SIG-M5 (cell line): ENCODE measurements around the gene FAM120AOS.

Experiments used
- DNase-seq: peaks from one replicate; lab custom pipeline; 2025; lab: John Stamatoyannopoulos, UW

Gene FAM120AOS

DNA sequence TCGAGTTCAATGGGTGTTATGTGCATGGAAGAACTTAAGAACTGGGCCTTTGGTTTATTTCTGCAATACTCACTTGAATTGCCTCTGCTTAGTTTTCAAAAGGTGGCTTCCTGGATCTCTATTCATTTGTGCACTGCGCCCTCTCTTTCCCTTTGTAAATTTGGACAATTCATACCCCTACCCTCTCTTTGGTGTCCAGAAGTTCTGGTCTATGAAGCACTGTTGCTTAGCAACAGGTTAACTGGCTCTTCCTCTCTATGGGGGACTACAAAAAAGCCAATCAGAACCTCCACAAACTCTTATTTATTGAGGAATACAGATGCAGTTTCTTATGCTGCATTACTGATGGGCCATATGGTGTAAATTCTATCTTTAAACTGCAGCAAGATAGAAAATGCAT is 15.4 kb downstream of the FAM120AOS start:
- no peak for DNase-seq

DNA sequence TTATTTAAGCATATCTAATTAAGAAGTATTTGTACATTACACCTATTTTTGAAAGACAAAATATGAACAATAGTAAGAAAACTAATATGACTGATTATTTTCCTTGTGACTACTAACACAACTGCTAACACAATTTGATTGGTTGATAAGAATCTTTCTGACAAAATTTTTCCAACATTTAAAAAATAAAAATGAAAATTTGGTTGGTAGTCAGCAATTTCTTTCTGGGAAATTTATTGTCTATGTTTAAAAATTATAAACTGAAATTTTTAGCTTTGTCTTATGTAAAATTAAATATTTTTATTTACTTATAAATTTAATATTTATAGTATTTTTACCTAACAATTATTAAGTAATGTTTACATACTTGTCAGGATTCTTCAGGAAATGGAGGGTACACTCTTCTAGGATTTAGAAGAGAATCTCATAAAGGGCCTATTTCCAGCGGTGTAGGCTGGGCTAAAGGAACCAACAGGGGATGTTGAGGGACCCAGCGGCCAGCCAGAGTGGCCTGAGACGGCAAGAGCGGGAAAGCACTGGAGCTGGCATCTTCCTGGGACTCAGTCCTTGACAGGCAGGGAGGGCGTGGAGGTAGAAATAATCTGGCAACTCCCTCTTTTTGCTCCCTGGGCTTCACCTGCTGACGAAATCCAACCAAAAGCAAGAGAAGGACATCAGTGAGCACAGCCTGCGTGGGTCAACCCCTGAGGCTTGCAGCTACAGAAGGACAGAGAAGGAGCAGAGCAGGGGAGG is 16.6 kb downstream of the FAM120AOS start:
- no peak for DNase-seq

DNA sequence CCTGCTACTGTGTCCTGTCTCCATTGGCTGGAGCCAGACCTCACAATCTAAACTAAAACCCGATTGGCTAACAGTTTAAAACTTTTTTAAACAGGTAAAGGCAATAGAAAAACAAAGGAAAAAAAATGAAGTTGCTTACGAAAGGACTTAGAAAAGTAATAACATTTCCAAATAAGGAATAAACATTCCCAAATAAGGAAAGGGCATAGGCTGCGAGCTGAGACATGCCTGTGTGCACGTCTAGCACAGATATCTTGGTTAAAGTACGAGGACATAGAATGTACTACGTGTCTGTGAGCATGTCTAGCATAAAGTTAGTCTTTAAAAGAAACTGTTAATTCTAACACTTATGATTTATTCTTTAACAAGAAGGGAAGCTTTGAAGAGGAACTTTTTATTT is 17.2 kb downstream of the FAM120AOS start:
- DNase-seq = no peak

DNA sequence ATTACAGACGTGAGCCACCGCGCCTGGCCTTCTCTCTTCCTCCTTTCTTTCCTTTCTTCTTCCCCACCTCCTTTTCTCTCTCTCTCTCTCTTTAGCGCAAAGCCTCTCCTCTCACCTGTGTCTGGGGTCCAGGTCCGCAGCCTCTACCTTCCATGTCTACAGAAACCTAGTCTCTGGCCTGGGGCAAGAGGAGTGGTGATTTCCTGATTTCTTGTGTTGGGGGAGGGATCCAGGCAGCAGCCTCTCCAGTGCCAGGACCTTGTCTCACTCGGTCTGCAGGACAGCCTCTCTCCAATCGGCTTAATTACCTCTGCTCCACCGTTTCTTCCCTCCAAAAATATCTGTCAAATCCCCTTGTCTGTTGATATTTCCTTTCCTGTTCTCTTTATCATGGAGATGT is 18.0 kb downstream of the FAM120AOS start:
- DNase-seq = no peak

DNA sequence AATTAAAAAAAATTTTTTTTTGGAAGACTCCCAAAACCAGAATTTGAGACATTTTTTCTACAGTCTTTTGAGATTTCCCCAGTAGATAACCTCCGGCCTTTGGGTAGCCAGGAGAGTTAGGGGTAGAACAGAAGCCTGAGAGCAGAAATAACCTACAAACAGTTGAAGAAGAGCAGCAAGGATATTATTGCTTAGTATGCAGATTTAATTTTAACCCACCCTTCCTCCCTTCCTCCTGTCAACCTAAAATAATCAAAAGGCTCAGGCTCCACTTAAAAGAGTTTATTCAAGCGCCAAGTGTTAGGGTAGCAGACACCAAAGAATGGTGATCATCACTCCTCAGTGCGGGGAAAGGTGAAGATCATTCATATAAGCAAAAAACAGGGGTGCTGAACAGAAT is 19.3 kb downstream of the FAM120AOS start:
- no peak for DNase-seq

DNA sequence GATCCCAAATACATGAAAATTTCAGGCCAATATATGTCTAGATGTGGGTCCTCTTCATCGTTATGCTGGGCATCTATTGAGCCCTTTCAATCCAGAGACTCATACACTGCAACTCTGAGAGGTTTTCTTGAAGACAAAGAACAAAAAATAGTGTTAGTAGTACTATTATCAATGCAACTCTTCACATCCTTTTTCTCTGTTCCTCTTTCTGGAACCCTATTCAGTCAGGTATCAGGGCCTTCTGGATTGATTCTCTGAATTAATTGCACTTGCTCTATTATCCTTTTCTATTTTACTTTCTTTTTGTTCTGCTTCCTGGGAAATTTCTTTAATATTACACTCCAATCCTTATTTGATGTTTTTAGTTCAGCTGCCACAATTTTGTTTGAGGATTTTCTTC is 20.4 kb downstream of the FAM120AOS start:
- no peak for DNase-seq

DNA sequence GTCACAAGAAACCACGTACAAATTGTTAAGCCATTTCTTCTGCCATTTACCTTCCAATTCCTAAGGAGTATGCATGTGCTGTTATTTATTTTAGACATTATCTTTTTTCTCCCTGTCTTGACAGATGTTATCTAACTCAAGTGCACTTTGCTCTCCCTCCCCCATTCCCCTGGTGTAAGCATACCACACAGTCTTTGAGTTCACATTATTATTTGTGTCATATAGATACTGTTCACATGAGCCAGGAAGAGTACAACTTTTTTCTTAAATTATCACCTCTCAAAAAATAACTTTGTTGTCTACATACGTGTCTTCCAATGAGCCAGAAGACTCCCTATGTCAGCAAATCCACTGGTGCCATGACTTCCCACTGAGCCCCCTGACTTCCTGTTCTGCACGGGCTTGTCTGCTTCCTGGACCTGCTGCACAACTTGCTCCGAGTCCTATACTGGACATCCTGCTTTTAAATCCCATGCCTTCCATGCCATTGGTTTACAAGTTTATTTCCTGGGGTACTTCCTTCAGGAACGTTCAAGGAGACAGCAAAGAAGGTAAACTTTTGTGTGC is 21.8 kb downstream of the FAM120AOS start:
- no peak for DNase-seq

DNA sequence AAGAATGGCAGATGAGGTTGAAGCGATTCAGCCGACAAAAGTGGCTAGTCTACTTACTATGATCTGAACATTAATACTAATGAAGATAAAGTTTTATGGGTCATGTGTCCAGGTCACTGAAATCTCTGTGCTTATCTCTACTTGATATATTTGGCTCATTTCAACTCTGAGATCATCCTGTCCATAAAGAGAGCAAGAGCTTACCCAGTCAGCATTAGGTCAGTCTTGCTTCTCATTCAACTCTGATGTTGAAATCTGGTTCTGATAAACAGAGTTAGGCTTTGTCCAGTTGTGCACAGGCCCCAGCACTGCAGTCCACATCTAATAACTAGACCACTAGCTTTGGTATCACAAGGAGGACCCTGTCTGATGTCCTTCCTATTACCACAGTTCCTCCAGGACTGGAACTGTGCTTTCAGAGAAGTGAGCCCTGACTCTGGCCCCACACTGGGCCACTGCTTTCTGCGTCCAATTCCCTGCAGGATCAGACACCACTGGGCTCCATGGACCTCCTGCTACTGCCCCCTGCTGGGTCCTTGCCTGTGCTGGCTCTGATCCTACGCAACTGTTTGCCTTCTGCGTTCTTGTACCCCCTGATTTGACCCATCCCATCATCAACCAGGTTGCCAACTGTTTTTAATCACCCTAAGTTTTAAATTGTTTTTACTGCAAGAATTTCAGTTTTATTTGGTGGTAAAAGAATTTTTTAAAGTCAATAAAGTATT is 25.6 kb downstream of the FAM120AOS start:
- no peak for DNase-seq

DNA sequence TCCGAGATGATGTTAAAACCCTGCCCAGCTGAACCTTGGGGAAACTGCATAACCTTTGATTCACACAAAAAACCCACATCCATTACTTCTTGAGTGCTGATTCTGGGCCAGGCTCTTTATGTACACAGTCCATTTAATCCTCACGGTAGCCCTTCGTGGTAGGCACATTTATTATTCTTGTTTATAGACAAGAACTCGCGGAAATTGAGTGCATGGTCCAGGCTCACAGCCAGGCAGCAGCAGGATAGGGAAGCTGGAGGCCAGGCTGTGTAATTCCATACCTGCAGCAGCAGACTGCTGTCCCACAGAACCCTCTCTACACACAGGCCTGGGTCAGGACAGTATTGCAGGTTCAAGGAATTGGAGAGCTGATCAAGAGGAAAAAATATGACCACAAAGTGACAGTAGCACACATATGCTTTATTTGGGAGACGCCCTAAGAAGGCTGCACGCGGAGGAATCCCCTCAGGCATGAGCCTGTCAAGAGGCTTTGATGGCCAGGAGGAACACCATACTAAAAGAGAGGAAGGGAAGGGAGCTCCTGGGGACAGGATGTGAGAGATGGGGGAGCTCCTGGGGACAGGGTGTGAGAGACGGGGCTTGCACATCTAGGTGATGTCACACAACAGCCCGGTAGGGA is 30.3 kb downstream of the FAM120AOS start:
- DNase-seq = no peak

DNA sequence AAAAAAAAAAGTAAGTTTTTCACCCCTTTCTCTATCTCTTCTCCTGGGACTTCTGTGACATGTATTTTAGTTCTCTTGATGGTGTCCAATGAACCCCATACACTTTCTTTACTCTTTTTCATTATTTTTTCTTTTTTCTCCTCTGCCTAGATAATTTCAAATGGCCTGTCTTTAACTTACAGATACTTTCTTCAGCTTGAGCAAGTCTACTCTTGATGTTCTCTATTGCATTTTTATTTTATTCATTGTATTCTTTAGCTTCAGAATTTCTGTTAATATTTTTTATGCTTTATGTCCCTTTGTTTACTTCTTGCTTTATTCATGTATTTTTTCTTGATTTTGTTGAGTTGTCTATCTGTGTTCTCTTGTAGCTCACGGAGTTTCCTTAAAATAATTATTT is 34.4 kb downstream of the FAM120AOS start:
- no peak for DNase-seq

DNA sequence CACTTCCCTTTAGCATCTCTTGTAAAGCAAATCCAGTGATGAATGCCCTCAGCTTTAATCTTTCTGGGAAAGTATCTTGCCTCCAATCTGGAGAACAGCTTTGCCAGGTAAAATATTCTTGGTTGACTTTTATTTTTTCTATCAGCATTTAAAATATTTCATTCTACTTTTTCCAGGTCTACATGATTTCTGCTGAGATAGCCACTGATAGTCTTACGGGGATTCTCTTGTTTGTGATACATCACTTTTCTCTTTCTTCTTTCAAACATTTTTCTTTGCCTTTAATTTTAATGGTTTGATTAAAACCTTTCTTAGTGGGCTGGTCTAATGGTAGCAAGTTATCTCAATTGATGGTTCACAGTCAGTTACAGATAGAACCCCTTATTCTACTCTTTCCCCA is 35.8 kb downstream of the FAM120AOS start:
- DNase-seq = no peak

DNA sequence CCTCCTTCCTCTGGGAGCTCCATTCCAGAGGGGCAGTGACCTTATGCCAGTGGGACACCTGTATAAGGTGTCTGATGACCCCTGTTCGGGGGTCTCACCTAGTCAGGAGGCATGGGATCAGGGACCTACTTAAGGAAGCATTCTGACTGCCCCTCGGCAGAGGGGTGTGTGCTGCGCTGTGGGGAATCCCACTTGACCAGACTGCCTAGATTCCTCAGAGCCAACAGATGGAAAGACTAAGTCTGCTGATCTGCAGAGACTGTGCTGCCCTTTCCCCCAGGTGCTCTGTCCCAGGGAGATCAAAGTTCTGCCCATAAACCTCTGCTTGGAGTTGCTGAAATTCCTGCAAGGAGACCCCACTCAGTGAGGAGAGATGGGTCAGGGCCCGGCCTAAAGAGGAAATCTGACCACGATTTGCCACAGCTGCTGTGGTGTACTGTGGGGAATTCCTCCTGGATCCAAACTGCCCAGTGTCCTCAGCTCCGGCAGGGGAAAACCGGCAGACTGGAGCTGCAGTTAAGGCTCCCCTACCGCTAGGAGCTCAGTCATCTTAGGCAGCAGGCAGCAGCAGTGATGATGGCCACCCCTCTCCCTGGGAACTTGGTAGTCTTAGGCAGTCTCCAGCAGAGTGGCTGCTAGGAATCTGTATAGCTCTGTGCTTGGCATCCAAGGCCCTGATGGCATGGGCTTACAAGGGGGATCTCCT is 36.7 kb downstream of the FAM120AOS start:
- no peak for DNase-seq

DNA sequence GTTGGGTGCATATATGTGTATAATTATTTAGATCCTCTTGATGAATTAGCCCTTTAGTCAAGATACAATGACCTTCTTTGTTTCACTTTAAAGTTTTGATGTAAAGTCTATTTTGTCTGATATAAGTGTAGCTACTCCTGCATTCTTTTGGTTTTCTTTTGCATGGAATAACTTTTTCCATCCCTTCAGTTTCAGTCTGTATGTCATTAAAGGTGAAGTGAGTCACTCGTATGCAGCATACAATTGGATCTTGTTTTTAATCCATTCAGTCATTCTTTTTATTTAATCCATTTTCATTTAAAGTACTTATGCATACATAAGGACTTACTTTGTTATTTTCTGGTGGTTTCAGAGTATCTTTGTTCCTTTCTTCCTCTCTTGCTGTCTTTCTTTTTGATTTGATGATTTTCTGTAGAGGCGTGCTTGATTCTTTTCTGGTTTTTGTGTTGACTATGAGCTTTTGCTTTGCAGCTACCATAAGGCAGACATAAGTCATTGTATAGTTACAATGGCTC is 38.1 kb downstream of the FAM120AOS start:
- no peak for DNase-seq

DNA sequence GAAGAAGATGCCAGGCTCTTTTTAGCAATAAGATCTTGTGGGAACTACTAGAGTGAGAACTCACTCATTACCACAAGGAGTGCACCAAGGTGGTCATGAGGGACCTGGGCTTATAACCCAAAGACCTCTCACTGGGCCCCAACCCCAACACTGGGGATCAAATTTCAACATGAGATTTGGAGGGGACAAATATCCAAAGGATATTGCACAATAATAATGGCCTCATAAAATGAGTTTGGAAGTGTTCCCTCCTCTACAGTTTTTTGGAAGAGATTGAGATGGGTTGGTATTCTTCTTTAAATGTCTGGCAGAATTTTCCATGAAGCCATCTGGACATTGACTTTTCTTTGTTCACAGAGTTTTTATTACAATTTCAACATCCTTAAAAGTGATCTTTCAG is 39.9 kb downstream of the FAM120AOS start:
- no peak for DNase-seq

DNA sequence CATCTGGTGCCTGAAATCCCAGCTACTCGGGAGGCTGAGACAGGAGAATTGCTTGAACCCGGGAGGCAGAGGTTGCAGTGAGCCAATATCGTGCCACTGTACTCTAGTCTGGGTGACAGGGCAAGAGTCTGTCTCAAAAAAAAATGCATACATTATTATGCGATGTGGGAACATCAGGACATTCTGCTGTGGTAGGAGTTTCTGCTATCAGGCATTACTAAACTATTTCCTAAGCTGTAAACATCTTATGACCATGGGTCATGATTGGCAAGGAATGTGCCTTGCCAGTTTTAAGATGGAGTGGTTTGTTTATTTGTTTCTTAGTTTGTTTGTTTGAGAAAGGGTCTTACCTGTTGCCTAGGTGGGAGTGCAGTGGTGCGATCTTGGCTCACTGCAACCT is 47.0 kb downstream of the FAM120AOS start:
- DNase-seq = no peak

DNA sequence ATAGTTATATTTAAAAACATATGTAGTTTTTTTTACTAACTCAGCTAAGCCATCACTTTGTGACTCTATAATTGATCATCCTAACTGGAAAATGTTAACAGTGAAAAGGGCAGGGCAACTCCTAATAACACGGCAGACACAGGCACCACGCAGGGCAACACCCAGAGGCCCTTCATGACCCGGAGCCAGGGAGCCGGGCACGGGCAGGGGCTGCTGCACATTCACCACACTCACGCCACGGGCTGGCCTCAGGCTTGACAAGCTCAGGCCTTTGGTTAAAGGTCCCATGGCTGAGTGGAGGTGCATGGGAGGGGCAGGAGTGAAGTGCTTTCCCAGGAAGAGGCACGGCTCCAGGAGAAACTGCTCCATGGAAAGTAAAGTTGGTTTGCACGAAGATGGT is 54.9 kb downstream of the FAM120AOS start:
- DNase-seq = no peak

DNA sequence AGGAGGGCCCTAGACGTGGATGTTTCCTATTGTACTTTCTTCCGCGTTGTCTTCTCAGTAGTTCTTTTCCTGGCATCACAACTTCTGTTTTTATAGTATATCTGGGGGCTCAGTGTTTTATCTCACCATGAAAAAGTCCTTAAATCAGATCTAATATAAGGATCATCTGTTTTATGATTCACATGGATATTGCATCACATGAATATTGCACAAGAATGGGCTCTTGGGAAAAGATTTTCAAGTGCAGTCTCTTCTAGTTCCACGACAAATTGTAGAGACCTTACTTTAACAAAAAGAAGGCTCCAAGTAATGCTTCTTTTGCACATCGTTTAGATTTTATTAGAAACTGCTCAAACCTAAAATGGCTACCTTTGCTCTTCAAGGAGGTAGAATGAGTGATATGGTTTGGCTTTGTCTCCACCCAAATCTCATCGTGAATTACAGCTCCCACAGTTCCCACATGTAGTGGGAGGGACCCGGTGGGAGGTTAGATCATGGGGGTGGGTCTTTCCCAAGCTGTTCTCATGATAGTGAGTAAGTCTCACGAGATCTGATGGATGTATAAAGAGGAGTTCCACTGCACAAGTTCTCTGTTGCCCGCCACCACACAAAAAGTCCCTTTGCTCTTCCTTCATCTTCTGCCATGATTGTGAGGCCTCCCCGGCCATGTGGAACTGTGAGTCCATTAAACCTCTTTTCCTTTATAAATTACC is 55.6 kb downstream of the FAM120AOS start:
- DNase-seq = no peak
